Trophoblast cell (in vitro differentiated cells and primary cell): ENCODE measurements around the gene MYO7B.

Experiments
- DNase-seq, 2 donors: peaks; one replicate each; pipeline ENCODE4 v3.0.0-alpha.2; 2016
- H2AFZ ChIP-seq: 2 replicates; pipeline ENCODE4 v1.6.1; 2013; ENCODE audit warnings: low read length, moderate library complexity, mild to moderate bottlenecking; ENCODE audit not compliant: insufficient read depth, poor library complexity
- H2AK5ac ChIP-seq: 2 replicates; pipeline ENCODE4 v1.6.1; 2013; ENCODE audit warnings: mild to moderate bottlenecking, low read length
- H2BK120ac ChIP-seq: 2 replicates; pipeline ENCODE4 v1.6.1; 2013; ENCODE audit warnings: low read length, mild to moderate bottlenecking, moderate library complexity; ENCODE audit not compliant: insufficient read depth, poor library complexity
- H2BK12ac ChIP-seq: 2 replicates; pipeline ENCODE4 v1.6.1; 2013; ENCODE audit warnings: mild to moderate bottlenecking, low read length, moderate library complexity
- H2BK5ac ChIP-seq: 2 replicates; pipeline ENCODE4 v1.6.1; 2013; ENCODE audit warnings: low read length, low read depth, moderate library complexity, mild to moderate bottlenecking; ENCODE audit not compliant: poor library complexity
- H3K14ac ChIP-seq: 2 replicates; pipeline ENCODE4 v1.6.1; 2013; ENCODE audit warnings: mild to moderate bottlenecking, low read length
- H3K18ac ChIP-seq: 2 replicates; pipeline ENCODE4 v1.6.1; 2013; ENCODE audit warnings: mild to moderate bottlenecking, low read length
- H3K23ac ChIP-seq: 2 replicates; pipeline ENCODE4 v1.6.1; 2013; ENCODE audit warnings: low read length
- H3K27ac ChIP-seq: 2 replicates; pipeline ENCODE4 v1.5.1; 2013; ENCODE audit warnings: low read depth, mild to moderate bottlenecking, inconsistent platforms, low read length, moderate library complexity
- H3K27me3 ChIP-seq: 2 replicates; pipeline ENCODE4 v1.6.1; 2013; ENCODE audit warnings: inconsistent platforms, mild to moderate bottlenecking, low read length, moderate library complexity; ENCODE audit not compliant: insufficient read depth
- H3K36me3 ChIP-seq, 2 experiments: 1 replicate in 1 of 2; 2 replicates in 1 of 2; pipeline ENCODE4 v1.6.1; 2013; ENCODE audit warnings: low read length in 2 of 2, mild to moderate bottlenecking in 2 of 2, moderate library complexity in 1 of 2; ENCODE audit not compliant: insufficient read depth in 2 of 2, control insufficient read depth in 1 of 2
- H3K4ac ChIP-seq: 2 replicates; pipeline ENCODE4 v1.6.1; 2013; ENCODE audit warnings: low read depth, mild to moderate bottlenecking, low read length, moderate library complexity
- H3K4me1 ChIP-seq, 2 experiments: 1 replicate in 1 of 2; 2 replicates in 1 of 2; pipeline ENCODE4 v1.6.1; 2013; ENCODE audit warnings: low read length in 2 of 2, mild to moderate bottlenecking in 2 of 2, moderate library complexity in 1 of 2; ENCODE audit not compliant: insufficient read depth in 2 of 2, control insufficient read depth in 1 of 2
- H3K4me2 ChIP-seq: 2 replicates; pipeline ENCODE4 v1.6.1; 2013; ENCODE audit warnings: inconsistent platforms, mild to moderate bottlenecking, low read length, moderate library complexity
- H3K4me3 ChIP-seq: 2 replicates; pipeline ENCODE4 v1.5.1; 2013; ENCODE audit warnings: mild to moderate bottlenecking, low read depth, low read length, inconsistent platforms
- H3K79me1 ChIP-seq: one replicate; pipeline ENCODE4 v1.6.1; 2013; ENCODE audit warnings: low read length
- H3K79me2 ChIP-seq: 2 replicates; pipeline ENCODE4 v1.6.1; 2013; ENCODE audit warnings: low read length, mild to moderate bottlenecking; ENCODE audit not compliant: control insufficient read depth, insufficient read depth, poor library complexity
- H3K9ac ChIP-seq: 2 replicates; pipeline ENCODE4 v1.6.1; 2013; ENCODE audit warnings: mild to moderate bottlenecking, low read length
- H3K9me3 ChIP-seq: 2 replicates; pipeline ENCODE4 v1.6.1; 2013; ENCODE audit warnings: low read depth, mild to moderate bottlenecking, control low read depth, inconsistent platforms, low read length; ENCODE audit not compliant: insufficient read depth
- H4K12ac ChIP-seq: 2 replicates; pipeline ENCODE4 v1.6.1; 2013; ENCODE audit warnings: low read depth, mild to moderate bottlenecking, low read length, moderate library complexity
- H4K8ac ChIP-seq: 2 replicates; pipeline ENCODE4 v1.6.1; 2013; ENCODE audit warnings: low read depth, mild to moderate bottlenecking, low read length, moderate library complexity
- H4K91ac ChIP-seq: one replicate; pipeline ENCODE4 v1.6.1; 2013; ENCODE audit warnings: low read depth, mild to moderate bottlenecking, low read length, moderate library complexity
- WGBS: extraction: QIAGEN DNeasy Blood & Tissue Kit; methylation state at CpG from one replicate; pipeline ENCODE4 v1.1.7; 2013; ENCODE audit warnings: missing lambda C conversion rate; ENCODE audit not compliant: insufficient read length, insufficient coverage; ENCODE audit errors: extremely low coverage; 5-methylcytosine and 5-hydroxymethylcytosine counted together

The MYO7B gene

GRCh38 chr2:127508023-127508630 is 27.4 kb upstream of the MYO7B start:
- no peaks in the 10 kb centered on the region for H3K79me1 ChIP-seq
- no peak overlapping the region for H3K9ac ChIP-seq
- no peak overlapping the region for H2AK5ac ChIP-seq
- no peak overlapping the region for H2BK12ac ChIP-seq
- H3K23ac ChIP-seq = no peak overlapping the region
- peaks cover 8 to 14% of the 10 kb centered on the region in 2 experiments for H3K36me3 ChIP-seq
- H3K4ac ChIP-seq = no peak overlapping the region
- no peak overlapping the region for H3K14ac ChIP-seq
- H4K91ac ChIP-seq = no peak overlapping the region
- H3K27me3 ChIP-seq = no peaks in the 10 kb centered on the region
- no peak overlapping the region for H2BK5ac ChIP-seq
- WGBS = no CpG with 5 or more reads among the region's 4 CpGs
- H2AFZ ChIP-seq = no peak overlapping the region
- H3K27ac ChIP-seq = no peak overlapping the region
- DNase-seq = peak; percentile 43 to 50
- no peak overlapping the region for H3K4me2 ChIP-seq
- H3K18ac ChIP-seq = no peak overlapping the region
- no peaks in the 10 kb centered on the region for H3K9me3 ChIP-seq
- H3K4me3 ChIP-seq = no peak overlapping the region
- H2BK120ac ChIP-seq = no peak overlapping the region
- H3K79me2 ChIP-seq = no peaks in the 10 kb centered on the region
- no peak overlapping the region for H4K12ac ChIP-seq
- H3K4me1 ChIP-seq = peaks cover 0 to 2% of the 10 kb centered on the region in 2 experiments
- no peak overlapping the region for H4K8ac ChIP-seq

- H2BK120ac ChIP-seq = no peak overlapping the region
- H3K36me3 ChIP-seq = peaks cover 8 to 11% of the 10 kb centered on the region in 2 experiments
- H3K23ac ChIP-seq = no peak overlapping the region
- peaks cover 0 to 2% of the 10 kb centered on the region in 2 experiments for H3K4me1 ChIP-seq
- H2BK5ac ChIP-seq = no peak overlapping the region
- no peak overlapping the region for H3K18ac ChIP-seq
- H3K27ac ChIP-seq = no peak overlapping the region
- no peaks in the 10 kb centered on the region for H3K27me3 ChIP-seq
- no peak overlapping the region for H2BK12ac ChIP-seq
- no peaks in the 10 kb centered on the region for H3K9me3 ChIP-seq
- no peaks in the 10 kb centered on the region for H3K79me1 ChIP-seq
- H3K9ac ChIP-seq = no peak overlapping the region
- no peak overlapping the region for H3K4me3 ChIP-seq
- no peaks in the 10 kb centered on the region for H3K79me2 ChIP-seq
- H3K14ac ChIP-seq = no peak overlapping the region
- no peak overlapping the region for H2AK5ac ChIP-seq
- peak; percentile 61 to 66 for DNase-seq
- WGBS = no CpG with 5 or more reads among the region's 3 CpGs
- H3K4ac ChIP-seq = peak overlapping the region; percentile 75
- no peak overlapping the region for H2AFZ ChIP-seq
- H4K12ac ChIP-seq = no peak overlapping the region
- H4K91ac ChIP-seq = no peak overlapping the region
- H3K4me2 ChIP-seq = no peak overlapping the region
- no peak overlapping the region for H4K8ac ChIP-seq
Measured at GRCh38 chr2:127508631-127509034, 26.9 kb upstream of the MYO7B start.

GRCh38 chr2:127510073-127510472 is 25.4 kb upstream of the MYO7B start:
- no peak overlapping the region for H2BK120ac ChIP-seq
- H3K9ac ChIP-seq = no peak overlapping the region
- DNase-seq = peak in 1 of 2 donors; percentile 25
- no peak overlapping the region for H2BK5ac ChIP-seq
- H3K14ac ChIP-seq = no peak overlapping the region
- no peak overlapping the region for H2AK5ac ChIP-seq
- no peak overlapping the region for H4K12ac ChIP-seq
- H4K8ac ChIP-seq = no peak overlapping the region
- no peaks in the 10 kb centered on the region for H3K27me3 ChIP-seq
- H3K79me2 ChIP-seq = no peaks in the 10 kb centered on the region
- H3K23ac ChIP-seq = no peak overlapping the region
- no peak overlapping the region for H3K18ac ChIP-seq
- H3K4ac ChIP-seq = peak overlapping the region; percentile 80
- H3K4me1 ChIP-seq = peaks cover 0 to 2% of the 10 kb centered on the region in 2 experiments
- no peak overlapping the region for H3K4me3 ChIP-seq
- no peak overlapping the region for H4K91ac ChIP-seq
- H3K36me3 ChIP-seq = peaks cover 12 to 14% of the 10 kb centered on the region in 2 experiments
- H3K79me1 ChIP-seq = no peaks in the 10 kb centered on the region
- H2AFZ ChIP-seq = no peak overlapping the region
- no peak overlapping the region for H2BK12ac ChIP-seq
- no peak overlapping the region for H3K4me2 ChIP-seq
- H3K27ac ChIP-seq = no peak overlapping the region
- no CpG with 5 or more reads among the region's 2 CpGs for WGBS
- H3K9me3 ChIP-seq = peaks cover 3% of the 10 kb centered on the region

GRCh38 chr2:127511090-127511695 is 24.3 kb upstream of the MYO7B start:
- H3K9ac ChIP-seq = no peak overlapping the region
- no peak overlapping the region for H3K14ac ChIP-seq
- H4K8ac ChIP-seq = no peak overlapping the region
- no peak overlapping the region for H4K12ac ChIP-seq
- no peak overlapping the region for H2BK12ac ChIP-seq
- H3K4me3 ChIP-seq = no peak overlapping the region
- no peaks in the 10 kb centered on the region for H3K27me3 ChIP-seq
- WGBS = no CpG with 5 or more reads among the region's 6 CpGs
- no peak overlapping the region for H2AK5ac ChIP-seq
- H3K4me1 ChIP-seq = peaks cover 0 to 2% of the 10 kb centered on the region in 2 experiments
- DNase-seq = no peak
- H3K27ac ChIP-seq = no peak overlapping the region
- peaks cover 2% of the 10 kb centered on the region for H3K79me2 ChIP-seq
- H4K91ac ChIP-seq = no peak overlapping the region
- no peak overlapping the region for H3K23ac ChIP-seq
- no peak overlapping the region for H3K4me2 ChIP-seq
- H3K79me1 ChIP-seq = no peaks in the 10 kb centered on the region
- no peak overlapping the region for H2BK5ac ChIP-seq
- no peak overlapping the region for H3K18ac ChIP-seq
- H3K4ac ChIP-seq = no peak overlapping the region
- H2AFZ ChIP-seq = no peak overlapping the region
- H2BK120ac ChIP-seq = no peak overlapping the region
- peaks cover 3% of the 10 kb centered on the region for H3K9me3 ChIP-seq
- H3K36me3 ChIP-seq = peaks cover 15 to 21% of the 10 kb centered on the region in 2 experiments
